Glomerular endothelial cell (primary cell): ENCODE data around the gene GLYAT. TPM values are rescaled to one million over a fixed set of nuclear protein-coding genes. Genes with fewer than 3 reads are reported as not detected.
"Not testable (repeated sequence)": the region's sequence is repeated elsewhere in the genome, so short reads cannot be mapped to it uniquely, and the experiment has no call there.

Source experiments
- DNase-seq: peaks from one replicate; pipeline ENCODE4 v3.0.0-alpha.2; 2011; ENCODE audit warnings: low read depth, low spot score; ENCODE audit errors: extremely low read depth
- total RNA-seq: library from RNA; depleted of rRNA; stranded (reverse); fragments of >200 nt; gene quantifications from 2 replicates; pipeline ENCODE4 v1.2.3, GENCODE V29; 2015

GLYAT gene
- total RNA-seq, 1 donor from 2014 or later: not detected

DNA sequence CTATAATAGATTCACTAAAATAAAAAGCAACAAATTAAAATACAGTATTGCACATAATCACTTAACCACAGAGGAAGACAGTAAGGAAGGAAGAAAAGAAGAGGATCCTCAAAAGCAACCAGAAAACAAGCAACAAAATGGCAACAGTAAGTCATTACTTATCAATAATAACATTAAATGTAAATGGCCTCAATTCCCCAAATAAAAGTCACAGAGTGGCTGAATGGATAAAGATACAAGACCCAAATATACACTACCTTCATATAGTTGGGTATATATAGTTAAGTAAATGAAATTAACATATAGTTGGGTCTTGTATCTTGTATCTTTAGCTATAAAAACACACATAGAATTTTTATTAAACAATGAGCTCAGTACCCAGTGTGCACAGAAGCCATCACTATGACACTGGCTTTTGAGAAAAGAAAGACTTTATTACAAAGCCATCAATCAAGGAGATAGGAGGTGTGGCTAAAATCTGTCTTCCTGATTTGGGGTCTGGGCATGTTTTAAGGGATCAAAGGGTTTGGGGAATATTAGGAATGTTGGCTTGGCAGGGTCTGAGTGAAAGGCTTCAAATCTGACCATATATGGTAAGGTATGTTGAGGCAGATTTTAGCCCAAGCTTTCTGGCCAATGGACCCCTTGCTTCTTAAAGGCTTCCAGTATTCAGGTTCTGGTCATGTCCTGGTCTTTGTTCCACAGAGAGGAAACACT is 13.4 kb upstream of the GLYAT start:
- DNase-seq: no peak

DNA sequence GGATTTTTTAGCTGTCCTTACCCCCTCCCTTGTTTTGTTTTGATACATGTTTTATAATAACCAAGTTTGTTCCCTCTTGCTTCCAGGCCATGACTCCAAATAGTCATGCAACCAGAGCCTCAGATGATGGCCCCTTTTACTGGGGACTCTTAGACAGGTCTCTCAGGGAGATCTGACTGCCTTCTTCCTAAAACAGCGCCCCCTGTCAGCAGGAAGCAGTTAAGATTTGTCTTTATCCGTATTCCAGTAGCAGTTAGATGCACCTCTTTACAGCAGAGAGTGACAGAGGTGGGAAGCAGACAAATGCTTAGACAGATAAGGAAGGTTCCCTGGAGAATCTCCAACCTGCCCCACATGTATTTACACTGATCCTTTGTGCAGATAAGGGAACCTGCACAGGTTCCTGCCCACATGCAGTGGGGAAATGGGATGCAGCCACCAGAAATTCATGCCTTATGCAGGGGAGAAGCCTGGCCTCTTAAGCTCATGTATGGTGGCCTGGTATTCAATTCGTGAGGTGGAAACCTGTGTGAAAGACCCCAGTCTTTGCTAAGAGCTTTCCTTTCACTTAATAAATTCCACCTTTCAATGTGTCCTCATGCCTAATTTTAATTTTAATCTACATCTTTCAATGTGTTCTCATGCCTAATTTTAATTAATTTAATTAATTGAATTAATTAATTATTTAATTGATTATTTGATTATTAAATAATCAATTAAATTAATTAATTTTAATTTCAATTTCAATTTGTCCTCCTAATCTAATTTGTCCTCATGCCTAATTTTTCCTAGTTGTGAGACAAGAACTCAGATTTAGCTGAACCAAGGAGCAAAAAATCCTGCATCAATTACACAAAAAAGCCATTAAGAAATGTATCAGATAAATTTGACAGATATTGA is 11.5 kb upstream of the GLYAT start:
- no peak for DNase-seq

- no peak for DNase-seq
These were observed 10.4 kb upstream of the GLYAT start for GRCh38 chr11:58742140-58742539.

GRCh38 chr11:58741127-58741526 is 9.4 kb upstream of the GLYAT start:
- DNase-seq: no peak

DNA sequence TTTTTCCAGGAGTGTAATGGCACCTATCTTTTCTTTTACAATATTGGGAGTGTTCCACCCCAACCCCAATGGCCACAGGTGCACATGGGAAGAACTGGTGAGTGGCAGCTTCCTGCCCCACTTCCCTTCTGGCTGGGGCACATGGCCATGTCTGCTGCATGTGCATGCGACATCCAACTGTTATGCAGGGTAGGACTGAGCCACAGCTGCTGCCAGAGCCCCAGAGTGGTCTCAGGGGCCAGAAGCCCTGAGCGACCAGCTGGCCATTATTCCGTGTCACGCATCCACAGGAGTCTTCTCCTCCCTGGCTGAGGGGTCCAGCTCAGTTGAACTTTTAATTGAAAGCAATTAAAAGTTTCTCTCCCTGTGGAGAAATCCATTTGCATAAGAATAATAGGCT is 8.7 kb upstream of the GLYAT start:
- DNase-seq: no peak

DNA sequence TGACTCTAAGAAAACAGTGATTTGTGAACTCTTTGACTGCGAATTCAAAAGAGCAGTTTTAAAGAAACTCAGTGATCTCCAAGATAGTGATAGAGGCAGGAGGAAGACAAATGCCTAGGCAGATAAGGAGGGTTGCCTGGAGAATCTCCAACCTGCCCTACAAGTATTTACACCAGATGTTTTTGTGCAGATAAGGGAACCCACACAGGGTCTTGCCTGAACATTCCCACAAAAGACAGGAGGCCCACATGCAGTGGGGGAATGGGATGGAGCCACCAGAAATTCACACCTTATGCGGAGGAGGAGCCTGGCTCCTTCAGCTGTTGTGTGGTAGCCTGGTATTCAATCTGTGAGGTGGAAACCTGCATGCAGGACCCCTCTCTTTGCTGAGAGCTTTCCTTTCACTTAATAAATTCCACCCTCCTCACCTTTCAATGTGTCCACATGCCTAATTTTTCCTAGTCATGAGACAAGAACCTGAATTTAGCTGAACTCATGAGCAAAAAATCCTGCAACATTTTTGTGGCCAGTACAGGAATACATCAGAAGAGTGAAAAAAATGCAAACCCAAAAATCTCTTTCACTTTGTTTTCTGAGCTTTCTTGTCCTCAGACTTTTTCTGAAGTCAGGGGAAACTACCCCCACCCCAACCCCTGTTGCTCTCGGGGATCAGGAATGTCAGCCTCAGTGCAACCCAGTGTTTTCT is 8.1 kb upstream of the GLYAT start:
- DNase-seq: no peak

- DNase-seq: no peak
These were observed 3.1 kb upstream of the GLYAT start for GRCh38 chr11:58734681-58735490.

- no peak for DNase-seq
These were observed 1.1 kb downstream of the GLYAT start for GRCh38 chr11:58730507-58731089.

GRCh38 chr11:58727415-58727797 is 4.3 kb downstream of the GLYAT start:
- DNase-seq: no peak

GRCh38 chr11:58726737-58727414 is 4.9 kb downstream of the GLYAT start:
- no peak for DNase-seq

GRCh38 chr11:58719406-58720117 is 12.2 kb downstream of the GLYAT start:
- no peak for DNase-seq

DNA sequence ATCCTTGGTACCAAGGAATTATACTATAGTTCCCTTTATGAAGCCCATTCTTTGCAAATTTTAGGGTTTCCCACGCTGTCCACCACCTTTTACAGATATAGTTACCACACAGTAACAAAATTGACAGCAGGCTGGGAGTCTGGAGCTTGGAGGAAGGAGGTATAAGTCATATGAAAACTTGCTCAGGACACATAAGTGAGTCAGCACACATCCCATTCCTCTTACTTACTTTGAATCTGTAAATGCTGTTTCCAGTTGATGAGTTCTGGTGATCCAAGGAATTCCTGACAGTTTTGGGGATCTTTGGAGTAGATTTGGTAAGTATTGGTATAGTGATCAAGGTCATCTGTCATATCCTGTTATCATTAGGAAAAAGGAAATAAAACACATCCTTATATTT is 19.2 kb downstream of the GLYAT start:
- DNase-seq: no peak

DNA sequence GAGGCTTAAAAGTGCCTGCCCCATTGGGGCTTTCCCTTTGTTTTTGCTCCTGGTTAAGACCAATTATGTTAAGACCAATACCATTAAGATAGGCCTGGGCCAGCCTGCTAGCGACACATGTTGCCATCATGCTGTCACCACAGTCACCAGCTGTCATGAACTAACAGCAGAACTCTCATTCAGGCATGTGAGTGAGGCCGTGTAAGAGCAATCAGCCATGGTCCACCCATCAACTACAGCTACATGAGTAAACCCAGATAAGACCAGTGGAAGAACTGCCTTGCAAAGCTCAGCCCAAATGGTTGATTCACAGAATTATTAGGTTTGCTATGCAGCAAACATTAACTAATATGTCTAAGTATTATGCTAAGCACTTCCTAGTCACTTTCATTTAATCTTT is 19.9 kb downstream of the GLYAT start:
- DNase-seq: no peak

GRCh38 chr11:58707767-58708166 is 24.0 kb downstream of the GLYAT start:
- no peak for DNase-seq

DNA sequence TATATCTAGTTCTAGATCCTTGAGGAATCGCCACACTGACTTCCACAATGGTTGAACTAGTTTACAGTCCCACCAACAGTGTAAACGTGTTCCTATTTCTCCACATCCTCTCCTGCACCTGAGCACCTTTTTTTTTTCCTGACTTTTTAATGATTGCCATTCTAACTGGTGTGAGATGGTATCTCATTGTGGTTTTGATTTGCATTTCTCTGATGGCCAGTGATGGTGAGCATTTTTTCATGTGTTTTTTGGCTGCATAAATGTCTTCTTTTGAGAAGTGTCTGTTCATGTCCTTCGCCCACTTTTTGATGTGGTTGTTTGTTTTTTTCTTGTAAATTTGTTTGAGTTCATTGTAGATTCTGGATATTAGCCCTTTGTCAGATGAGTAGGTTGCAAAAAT is 34.9 kb downstream of the GLYAT start:
- DNase-seq: not testable (repeated sequence)

- no peak for DNase-seq
These were observed 38.7 kb downstream of the GLYAT start for GRCh38 chr11:58693026-58693425.

- no peak for DNase-seq
These were observed 40.1 kb downstream of the GLYAT start for GRCh38 chr11:58691675-58692074.

DNA sequence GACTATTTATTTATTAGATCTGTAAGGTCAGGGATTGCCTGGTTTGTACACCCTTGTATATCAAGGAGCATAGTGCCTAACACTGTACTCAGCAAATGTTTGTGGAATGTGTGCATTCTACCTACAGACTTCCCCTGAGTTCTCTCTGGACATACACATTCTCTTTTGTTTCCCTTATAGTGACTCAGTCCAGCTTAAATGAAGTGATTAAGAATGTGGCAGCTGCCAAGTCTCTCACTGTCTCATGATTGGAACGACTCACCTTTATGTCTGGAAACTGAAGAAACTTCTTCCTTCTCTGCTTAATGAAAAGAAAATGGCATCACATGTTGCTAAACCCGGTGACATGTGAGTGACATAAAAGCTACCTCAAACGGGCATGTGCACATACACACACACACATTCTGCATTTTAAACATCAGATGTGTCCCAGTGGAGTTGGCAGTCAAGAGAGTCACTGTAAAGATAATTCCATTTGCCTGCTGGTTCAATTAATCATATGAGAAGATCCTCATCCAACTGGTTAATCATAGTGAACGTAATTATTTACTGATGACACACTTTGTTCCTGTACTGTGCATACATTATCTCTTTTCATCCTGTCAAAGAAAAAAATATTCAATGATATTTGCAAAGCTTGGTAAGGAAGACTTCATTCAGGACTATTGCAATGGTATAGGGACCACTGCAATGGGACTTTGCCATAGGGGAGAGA is 42.8 kb downstream of the GLYAT start:
- DNase-seq: no peak
